NCI-H146 treated with DMSO at 0.1 percent for 48 hours (cell line): ENCODE results near the gene KCNE2.
A peak's percentile ranks its signal among the peaks of the same experiment; 100 is the strongest.
"Not testable (repeated sequence)": the region's sequence is repeated elsewhere in the genome, so short reads cannot be mapped to it uniquely, and the experiment has no call there.

ENCODE experiments used
- DNase-seq: peaks from one replicate; lab custom pipeline; 2025; ENCODE audit not compliant: unreplicated experiment; lab: John Stamatoyannopoulos, UW

The KCNE2 gene

GRCh38 chr21:34352556-34352955 is 11.2 kb upstream of the KCNE2 start:
- DNase-seq = no peak

GRCh38 chr21:34353182-34353581 is 10.6 kb upstream of the KCNE2 start:
- no peak for DNase-seq

GRCh38 chr21:34354836-34355235 is 9.0 kb upstream of the KCNE2 start:
- DNase-seq = no peak

GRCh38 chr21:34355570-34355969 is 8.2 kb upstream of the KCNE2 start:
- no peak for DNase-seq

- no peak for DNase-seq
Measured at GRCh38 chr21:34357889-34358288, 5.9 kb upstream of the KCNE2 start.

- DNase-seq = no peak
Measured at GRCh38 chr21:34358866-34359265, 4.9 kb upstream of the KCNE2 start.

- DNase-seq = no peak
Measured at GRCh38 chr21:34360488-34361241, 3.1 kb upstream of the KCNE2 start.

- no peak for DNase-seq
Measured at GRCh38 chr21:34362136-34362444, 1.7 kb upstream of the KCNE2 start.

GRCh38 chr21:34362670-34363069 is 1.1 kb upstream of the KCNE2 start:
- no peak for DNase-seq

- no peak for DNase-seq
Measured at GRCh38 chr21:34364921-34365320, 1.1 kb downstream of the KCNE2 start.

GRCh38 chr21:34365809-34366208 is 2.0 kb downstream of the KCNE2 start:
- peak; percentile 88 for DNase-seq

- DNase-seq = peak; percentile 37
Measured at GRCh38 chr21:34367320-34367935, 3.6 kb downstream of the KCNE2 start.

GRCh38 chr21:34369741-34370140 is 5.9 kb downstream of the KCNE2 start:
- DNase-seq = no peak

- no peak for DNase-seq
Measured at GRCh38 chr21:34372321-34372720, 8.5 kb downstream of the KCNE2 start.

GRCh38 chr21:34374462-34374861 is 10.7 kb downstream of the KCNE2 start:
- DNase-seq = not testable (repeated sequence)

- DNase-seq = not testable (repeated sequence)
Measured at GRCh38 chr21:34374940-34375618, 11.3 kb downstream of the KCNE2 start, which contains the start of gene SMIM11. SMIM11 (plus strand) TSS chr21:34375507; CDS start chr21:34379505, 3,998 bp downstream.

- not testable (repeated sequence) for DNase-seq
Measured at GRCh38 chr21:34375619-34375972, 11.8 kb downstream of the KCNE2 start.

- DNase-seq = not testable (repeated sequence)
Measured at GRCh38 chr21:34383138-34383537, 19.3 kb downstream of the KCNE2 start.

- DNase-seq = not testable (repeated sequence)
Measured at GRCh38 chr21:34383724-34384415, 20.1 kb downstream of the KCNE2 start.

- not testable (repeated sequence) for DNase-seq
Measured at GRCh38 chr21:34400522-34400921, 36.7 kb downstream of the KCNE2 start.

- not testable (repeated sequence) for DNase-seq
Measured at GRCh38 chr21:34404742-34405141, 40.9 kb downstream of the KCNE2 start.

GRCh38 chr21:34405686-34406085 is 41.9 kb downstream of the KCNE2 start:
- DNase-seq = not testable (repeated sequence)
